GM19351 (cell line): ENCODE results near the gene TMPRSS5.

Source experiments
- ATAC-seq: cut with Tn5 transposase; IDR thresholded peaks from one replicate; pipeline ENCODE4 v1.9.1; 2021; ENCODE audit warnings: mild to moderate bottlenecking, moderate library complexity; ENCODE audit not compliant: unreplicated experiment

The TMPRSS5 gene

DNA sequence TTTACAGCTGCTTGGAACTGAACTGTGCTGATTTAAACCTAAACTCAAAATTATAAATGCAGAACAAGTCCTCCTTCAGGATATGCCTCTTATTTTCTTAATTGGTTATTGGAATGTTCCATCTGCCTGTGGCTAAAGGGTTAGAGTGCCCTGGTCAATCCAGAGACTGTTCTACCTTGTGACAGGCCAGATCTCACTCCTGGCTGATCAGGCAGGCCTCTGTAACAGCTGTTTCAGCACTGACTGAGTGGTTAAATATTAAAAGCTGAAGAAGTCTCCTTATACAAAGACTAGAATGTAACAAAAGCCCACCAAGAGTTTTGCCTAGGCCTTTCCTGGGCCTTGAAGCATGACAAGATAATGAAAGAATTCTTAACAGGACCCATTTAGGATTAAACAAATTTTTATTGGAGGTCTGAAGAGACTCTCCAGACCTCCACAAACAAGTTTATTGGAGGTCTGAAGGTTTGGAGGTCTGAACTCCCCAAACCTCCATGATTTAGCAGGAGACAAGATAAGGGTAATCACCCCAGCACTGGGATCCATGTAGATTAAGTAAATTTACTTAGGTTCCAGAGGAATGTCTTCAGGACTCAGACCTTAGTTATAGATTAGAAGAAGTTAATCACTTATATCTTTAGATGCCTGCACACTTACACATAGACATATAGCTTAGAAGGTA, 35.8 kb downstream of the TMPRSS5 start:
- ATAC-seq: no peak

DNA sequence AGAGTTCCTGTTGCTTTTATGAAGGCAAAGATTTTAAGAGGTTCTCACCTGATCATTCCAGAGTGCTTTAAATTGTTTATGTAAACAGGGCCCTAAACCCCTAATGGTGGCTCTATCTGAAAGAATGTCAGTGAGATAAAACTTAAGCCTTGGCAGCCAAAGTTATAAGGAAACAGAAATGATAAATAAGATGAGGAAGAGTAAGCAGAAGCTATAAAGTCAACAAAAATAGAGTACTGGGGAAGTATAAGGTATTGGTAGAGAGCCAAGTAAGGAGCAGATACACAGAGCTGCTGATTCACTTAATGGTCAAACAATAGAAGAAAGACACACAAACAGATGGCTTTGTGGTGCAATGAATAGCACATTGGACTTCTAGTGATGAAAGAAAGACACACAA, 37.9 kb downstream of the TMPRSS5 start:
- no peak for ATAC-seq

GRCh38 chr11:113667801-113668200, 38.3 kb downstream of the TMPRSS5 start:
- ATAC-seq: no peak

GRCh38 chr11:113666584-113666983, 39.5 kb downstream of the TMPRSS5 start:
- ATAC-seq: no peak

- ATAC-seq: no peak
These were observed 41.0 kb downstream of the TMPRSS5 start for GRCh38 chr11:113664981-113665710.

DNA sequence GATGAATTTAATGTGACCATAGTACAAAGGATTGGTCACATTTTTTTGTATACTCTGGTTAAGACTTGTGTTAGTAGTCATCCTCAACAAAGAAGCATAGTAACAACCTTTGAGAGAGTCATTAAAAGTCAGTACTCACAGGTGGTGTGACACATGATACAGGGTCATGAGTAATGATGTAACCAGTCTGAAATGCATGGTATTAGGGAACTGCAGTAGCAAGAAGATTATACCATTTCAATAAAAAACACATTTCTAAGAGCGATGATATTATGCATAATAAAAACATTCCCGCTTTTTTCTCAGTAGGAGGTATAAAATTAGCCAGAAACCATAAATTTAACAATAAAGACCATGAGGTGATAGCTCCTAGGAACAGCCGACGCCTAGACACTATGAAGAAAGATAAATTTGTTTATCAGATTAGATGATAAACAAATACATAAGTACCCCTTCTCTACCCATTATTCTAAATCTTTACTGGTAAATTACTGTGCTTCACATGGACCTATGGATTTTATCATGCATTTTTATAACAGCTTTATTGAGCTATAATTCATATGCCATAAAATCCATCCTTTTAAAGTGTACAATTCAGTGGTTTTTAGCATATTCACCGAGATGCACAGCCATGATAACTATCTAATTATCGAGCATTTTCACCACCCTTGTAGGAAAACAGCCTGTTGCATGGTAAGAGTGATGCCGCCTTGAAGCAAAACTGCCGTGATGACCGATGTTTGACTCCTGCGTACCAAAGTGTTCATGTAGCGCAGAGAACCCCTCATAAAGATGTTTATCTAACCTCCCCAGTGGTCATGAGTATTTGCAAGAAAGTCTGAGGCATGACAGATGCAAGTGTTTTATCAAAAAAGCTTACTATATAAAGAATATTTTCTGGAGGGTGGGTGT, 41.8 kb downstream of the TMPRSS5 start:
- ATAC-seq: no peak

DNA sequence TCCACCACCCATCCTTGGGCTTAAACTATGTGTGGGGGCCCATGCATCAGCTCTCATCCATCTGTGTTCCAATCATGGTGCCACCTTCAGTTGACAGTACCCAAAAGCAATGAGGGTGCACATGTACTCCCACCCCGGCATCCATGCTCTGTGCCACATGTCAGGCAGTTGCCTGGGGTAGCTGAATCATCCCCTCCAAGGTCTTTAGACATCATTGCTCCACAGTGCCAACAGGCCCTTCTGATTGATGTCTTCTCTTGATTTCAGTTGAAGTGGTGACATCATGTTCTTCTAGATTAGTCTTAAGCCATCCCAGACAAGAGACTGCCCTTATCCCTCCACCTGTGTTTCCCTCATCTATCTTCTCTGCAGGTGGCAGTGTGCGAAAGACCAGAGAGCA, 42.5 kb downstream of the TMPRSS5 start:
- ATAC-seq: no peak

GRCh38 chr11:113655771-113656170, 50.3 kb downstream of the TMPRSS5 start:
- no peak for ATAC-seq

DNA sequence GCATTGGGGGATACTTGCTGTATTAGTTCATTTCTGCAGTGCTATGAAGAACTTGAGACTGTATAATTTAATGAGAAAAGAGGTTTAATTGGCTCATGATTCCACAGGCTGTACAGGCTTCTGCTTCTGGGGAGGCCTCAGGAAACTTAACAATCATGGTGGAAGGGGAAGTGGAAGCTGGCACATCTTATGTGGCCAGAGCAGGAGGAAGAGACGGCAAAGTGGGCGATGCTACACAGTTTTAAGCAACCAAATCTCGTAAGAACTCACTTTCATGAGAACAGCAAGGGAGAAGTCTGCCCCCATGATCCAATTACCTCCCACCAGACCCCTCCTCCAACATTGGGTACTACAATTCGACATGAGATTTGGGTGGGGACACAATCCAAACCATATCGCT, 55.1 kb downstream of the TMPRSS5 start:
- no peak for ATAC-seq

DNA sequence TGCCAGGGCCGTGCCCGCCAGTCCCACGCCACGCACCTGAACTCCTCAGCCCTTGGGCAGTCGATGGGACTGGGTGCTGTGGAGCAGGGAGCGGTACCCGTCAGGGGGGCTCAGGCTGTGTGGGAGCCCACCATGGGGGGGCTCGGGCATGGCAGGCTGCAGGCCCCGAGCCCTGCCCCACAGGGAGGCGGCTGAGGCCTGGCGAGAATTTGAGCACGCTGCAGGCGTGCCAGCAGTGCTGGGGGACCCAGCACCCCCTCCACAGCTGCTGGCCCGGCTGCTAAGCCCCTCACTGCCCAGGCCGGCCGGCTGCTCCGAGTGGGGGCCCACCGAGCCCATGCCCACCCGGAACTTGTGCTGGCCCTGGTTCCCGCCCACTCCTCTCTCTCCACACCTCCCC, 56.8 kb downstream of the TMPRSS5 start:
- ATAC-seq: no peak

DNA sequence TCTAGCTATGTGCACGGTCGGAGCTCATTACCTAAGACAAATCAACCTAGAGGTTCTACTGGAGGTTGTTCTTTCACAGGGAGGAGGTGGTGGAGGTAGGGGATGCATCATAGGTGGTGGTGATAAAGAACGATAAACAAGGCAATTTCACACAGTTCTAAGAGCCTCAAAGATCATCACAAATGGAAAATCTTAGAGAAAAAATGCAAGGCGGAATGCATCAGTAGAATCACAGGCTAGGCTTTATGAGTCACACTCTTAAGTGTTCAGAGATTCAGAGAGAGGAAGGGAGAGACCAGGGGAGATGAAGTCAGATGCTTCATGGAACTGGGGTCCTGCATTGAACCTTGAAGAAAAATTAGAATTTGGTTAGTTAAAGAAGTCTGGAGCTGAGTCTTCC, 58.3 kb downstream of the TMPRSS5 start:
- ATAC-seq: no peak

GRCh38 chr11:113647108-113647507, 59.0 kb downstream of the TMPRSS5 start:
- ATAC-seq: no peak

DNA sequence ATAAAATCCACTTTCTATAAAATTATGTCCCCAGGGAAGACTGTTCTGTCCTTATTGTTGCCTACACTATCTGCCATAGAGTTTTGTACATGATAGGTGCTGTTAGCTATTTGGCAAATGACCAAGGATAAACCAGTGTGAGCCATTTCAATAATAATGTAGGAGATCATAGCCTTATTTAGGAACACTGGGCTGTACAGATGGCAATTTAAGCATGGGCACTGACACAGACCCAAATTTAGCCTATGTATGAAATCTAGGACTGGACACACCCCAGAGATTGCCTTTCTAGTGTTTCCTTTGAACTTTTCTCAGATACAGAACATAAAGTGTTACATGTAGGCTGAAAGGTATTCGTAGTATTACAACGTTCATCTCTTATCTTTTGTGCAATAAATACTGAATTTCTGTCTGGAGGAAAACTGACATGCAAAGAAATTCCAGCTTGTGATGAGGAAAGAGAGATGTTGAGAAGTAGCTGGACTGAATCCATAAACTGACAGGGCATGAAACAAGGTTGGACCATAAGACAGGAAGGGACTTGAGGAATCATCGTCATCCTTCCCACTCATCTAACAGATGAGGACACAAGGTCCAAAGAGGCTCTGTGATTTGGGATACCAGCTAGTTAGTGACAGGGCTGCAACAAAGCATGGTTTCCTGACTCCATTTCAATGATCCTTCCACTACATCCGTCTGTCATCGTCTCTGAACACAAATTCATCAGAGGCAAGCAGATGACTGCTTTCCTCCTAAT, 60.3 kb downstream of the TMPRSS5 start:
- ATAC-seq: no peak

- no peak for ATAC-seq
These were observed 61.5 kb downstream of the TMPRSS5 start for GRCh38 chr11:113644605-113645004.

DNA sequence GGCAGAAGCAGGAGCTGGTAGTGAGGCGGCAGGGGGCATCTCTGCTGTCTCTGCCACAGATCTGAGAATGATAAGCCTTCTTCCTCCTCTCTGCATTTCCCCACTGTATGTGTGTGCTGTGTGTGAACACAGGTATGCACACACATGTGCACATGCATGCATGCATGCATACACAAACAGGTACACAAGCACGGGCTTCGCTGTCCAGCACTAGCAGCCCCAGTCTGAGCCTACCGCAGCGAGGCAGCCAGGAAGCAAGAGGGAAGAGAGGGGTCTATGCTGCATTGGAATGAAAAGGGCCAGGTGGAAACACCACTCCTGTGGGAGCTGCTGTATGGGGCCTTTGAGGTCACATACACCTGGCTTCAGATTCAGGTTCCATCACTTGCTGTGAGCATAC, 62.4 kb downstream of the TMPRSS5 start:
- ATAC-seq: no peak

GRCh38 chr11:113643006-113643585, 63.0 kb downstream of the TMPRSS5 start:
- ATAC-seq: no peak

- ATAC-seq: no peak
These were observed 64.0 kb downstream of the TMPRSS5 start for GRCh38 chr11:113642090-113642489.

DNA sequence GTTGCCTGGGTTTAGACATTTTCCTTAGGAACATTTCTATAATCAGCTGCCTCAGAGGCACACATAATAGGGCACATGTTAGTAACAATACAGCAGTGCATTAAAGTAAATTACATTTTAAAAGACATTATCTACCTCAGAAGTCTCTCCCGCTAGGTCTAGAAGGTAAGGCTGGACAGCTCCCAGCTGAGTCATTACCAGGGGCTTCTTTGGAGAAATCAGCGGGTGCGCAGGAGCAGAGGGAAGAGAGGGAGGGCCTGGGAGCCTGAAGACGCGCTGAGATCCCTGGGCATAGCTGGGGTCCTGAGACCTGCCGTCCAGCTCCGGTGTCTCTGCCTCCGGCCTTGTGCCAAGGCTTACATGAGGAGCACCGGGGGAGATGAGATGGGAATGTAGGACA, 67.7 kb downstream of the TMPRSS5 start:
- no peak for ATAC-seq

DNA sequence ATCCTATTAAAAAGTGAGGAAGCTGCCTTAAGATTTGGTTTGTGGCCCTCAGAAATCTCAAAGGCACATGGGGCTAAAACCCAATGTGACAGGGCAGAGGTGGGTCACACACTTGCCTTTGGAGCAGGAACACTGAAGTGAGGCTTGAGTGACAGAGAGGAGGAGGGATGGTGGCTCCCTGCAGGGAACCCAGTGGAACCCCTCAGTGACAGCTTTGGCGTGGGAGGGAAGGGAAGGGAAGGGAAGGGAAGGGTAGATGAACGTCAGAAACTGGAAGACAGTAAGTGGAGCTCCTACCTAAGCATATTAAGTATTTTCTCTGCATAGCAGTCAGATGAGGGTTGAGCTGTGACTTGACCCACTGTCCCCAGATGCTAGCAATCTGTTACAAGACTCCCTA, 68.5 kb downstream of the TMPRSS5 start:
- no peak for ATAC-seq
